Activated naive CD4-positive, alpha-beta T cell treated with anti-CD3 and anti-CD28 coated beads, Interleukin-2, amount 10 ng/mL, durations not matched to agents 7 days and 5 days (primary cell): ENCODE measurements around the gene CPSF7.

Experiments
- CTCF ChIA-PET: fragments of 350-600 bp; sonication (Branson Sonifier 250); formaldehyde crosslinking; loops from one replicate; lab custom pipeline; 2021; ENCODE audit warnings: antibody characterized with exemption; lab: Charles Lee
- DNase-seq: peaks from one replicate; pipeline ENCODE4 v3.0.0-alpha.2; 2020
- H3K27ac Mint-ChIP-seq: one replicate; pipeline ENCODE4 v1.8.0; 2021; ENCODE audit warnings: mild to moderate bottlenecking, moderate library complexity, mixed read lengths
- H3K27me3 Mint-ChIP-seq: one replicate; pipeline ENCODE4 v1.8.0; 2021; ENCODE audit warnings: mild to moderate bottlenecking, mixed read lengths
- H3K36me3 Mint-ChIP-seq: one replicate; pipeline ENCODE4 v1.8.0; 2021; ENCODE audit warnings: mixed read lengths
- H3K4me1 Mint-ChIP-seq: one replicate; pipeline ENCODE4 v1.8.0; 2021; ENCODE audit warnings: mixed read lengths
- H3K4me3 Mint-ChIP-seq: one replicate; pipeline ENCODE4 v1.8.0; 2021; ENCODE audit warnings: mild to moderate bottlenecking, moderate library complexity, mixed read lengths
- H3K9me3 Mint-ChIP-seq: one replicate; pipeline ENCODE4 v1.8.0; 2021; ENCODE audit warnings: mixed read lengths

Gene CPSF7

DNA sequence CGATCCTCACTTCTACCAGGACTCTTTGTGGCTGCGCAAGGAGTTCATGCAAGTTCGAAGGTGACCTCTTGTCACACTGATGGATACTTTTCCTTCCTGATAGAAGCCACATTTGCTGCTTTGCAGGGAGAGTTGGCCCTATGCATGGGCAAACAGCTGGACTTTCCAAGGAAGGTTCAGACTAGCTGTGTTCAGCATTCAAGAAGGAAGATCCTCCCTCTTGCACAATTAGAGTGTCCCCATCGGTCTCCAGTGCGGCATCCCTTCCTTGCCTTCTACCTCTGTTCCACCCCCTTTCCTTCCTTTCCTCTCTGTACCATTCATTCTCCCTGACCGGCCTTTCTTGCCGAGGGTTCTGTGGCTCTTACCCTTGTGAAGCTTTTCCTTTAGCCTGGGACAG is 61.1 kb downstream of the CPSF7 start:
- DNase-seq, result no peak
- H3K4me3 Mint-ChIP-seq, result no peak overlapping the region
- peaks cover 12% of the 10 kb centered on the region for H3K4me1 Mint-ChIP-seq
- CTCF ChIA-PET, result interaction anchor here (2.9 to 7.4 kb wide), 2 partner anchors 16 to 32 kb away, joined by 10 to 46 read pairs; no protein-coding TSS in a partner anchor
- H3K27me3 Mint-ChIP-seq, result no peaks in the 10 kb centered on the region
- peaks cover 56% of the 10 kb centered on the region for H3K36me3 Mint-ChIP-seq
- H3K27ac Mint-ChIP-seq, result no peak overlapping the region
- peaks cover 2% of the 10 kb centered on the region for H3K9me3 Mint-ChIP-seq

DNA sequence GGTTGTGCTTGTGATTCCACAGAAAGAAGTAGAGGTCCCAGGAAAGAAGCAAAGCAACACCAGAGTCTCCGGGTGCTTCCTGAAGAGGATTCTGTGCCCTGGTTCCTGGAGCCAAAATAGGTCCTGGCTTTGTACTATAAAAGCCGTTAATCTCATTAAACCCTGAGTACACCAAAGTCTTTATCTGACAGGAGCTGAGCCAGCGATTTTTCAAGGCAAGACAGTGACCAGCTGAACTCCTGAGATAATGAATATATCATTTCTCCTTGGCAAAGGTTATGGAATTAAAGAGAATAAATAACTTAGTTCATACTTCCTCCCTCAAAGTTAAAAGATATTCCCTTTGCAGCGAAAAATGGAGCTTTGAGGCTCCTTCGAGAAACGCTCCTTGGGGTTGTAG is 62.4 kb downstream of the CPSF7 start:
- DNase-seq, result no peak
- Mint-ChIP-seq H3K9me3 (no peaks in the 10 kb centered on the region), H3K27me3 (no peaks in the 10 kb centered on the region), H3K4me3 (no peak overlapping the region), H3K27ac (no peak overlapping the region), H3K4me1 (peaks cover 24% of the 10 kb centered on the region), H3K36me3 (peaks cover 58% of the 10 kb centered on the region)
- CTCF ChIA-PET, result interaction anchor here (1.0 to 7.4 kb wide), 3 partner anchors 11 to 31 kb away, joined by 3 to 46 read pairs (median 18); no protein-coding TSS in a partner anchor

DNA sequence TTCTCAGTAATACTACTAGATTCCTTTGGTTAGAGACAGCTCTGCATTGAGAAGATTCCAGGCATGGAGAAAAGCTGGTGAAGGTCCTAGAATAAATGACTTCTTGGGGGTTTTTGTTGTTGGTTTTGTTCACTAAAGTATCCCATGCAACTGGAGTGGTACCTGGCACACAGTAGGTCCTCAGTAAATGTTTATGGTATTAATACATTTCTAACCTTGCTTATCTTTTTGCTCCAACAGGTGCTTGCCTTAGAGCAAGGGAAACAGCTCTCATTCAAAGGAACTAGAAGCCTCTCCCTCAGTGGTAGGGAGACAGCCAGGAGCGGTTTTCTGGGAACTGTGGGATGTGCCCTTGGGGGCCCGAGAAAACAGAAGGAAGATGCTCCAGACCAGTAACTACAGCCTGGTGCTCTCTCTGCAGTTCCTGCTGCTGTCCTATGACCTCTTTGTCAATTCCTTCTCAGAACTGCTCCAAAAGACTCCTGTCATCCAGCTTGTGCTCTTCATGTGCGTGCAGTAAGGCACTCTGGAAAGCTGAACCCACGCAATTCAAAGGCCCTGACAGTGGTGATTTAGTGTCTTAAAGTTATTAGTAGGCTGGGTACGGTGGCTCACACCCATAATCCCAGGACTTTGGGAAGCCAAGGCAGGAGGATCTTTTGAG is 65.6 kb downstream of the CPSF7 start:
- Mint-ChIP-seq H3K36me3 (peaks cover 39% of the 10 kb centered on the region), H3K4me3 (peak overlapping the region; percentile 100), H3K4me1 (peaks cover 39% of the 10 kb centered on the region), H3K27me3 (no peaks in the 10 kb centered on the region), H3K27ac (no peak overlapping the region), H3K9me3 (no peaks in the 10 kb centered on the region)
- CTCF ChIA-PET, result interaction anchor here (0.6 to 6.1 kb wide), 6 partner anchors 20 to 321 kb away, joined by 3 to 48 read pairs (median 11); no protein-coding TSS in a partner anchor
- DNase-seq, result no peak

DNA sequence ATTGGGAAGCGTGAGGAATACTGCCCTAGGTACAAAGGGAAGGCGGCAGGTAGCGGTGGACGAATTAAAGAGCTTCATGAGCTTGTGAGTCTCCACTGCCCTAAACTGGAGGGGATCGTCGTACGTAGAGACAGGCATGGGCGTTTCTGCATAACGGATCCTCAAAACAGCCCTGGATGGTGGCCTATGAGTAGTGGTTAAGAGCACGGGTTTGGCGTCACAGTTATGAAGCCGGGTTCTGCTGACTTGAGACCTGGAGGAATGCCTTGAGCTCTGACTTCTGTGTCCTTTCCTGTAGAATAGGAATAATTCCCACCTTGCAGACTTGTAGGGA is 67.3 kb downstream of the CPSF7 start:
- CTCF ChIA-PET, result interaction anchor here (1.3 to 6.1 kb wide), 7 partner anchors 21 to 73 kb away, joined by 3 to 48 read pairs (median 7); partner anchors contain the start of genes DDB1, TKFC and TMEM216
- Mint-ChIP-seq H3K4me1 (peaks cover 45% of the 10 kb centered on the region), H3K27me3 (no peaks in the 10 kb centered on the region), H3K9me3 (no peaks in the 10 kb centered on the region), H3K27ac (peak overlapping the region; percentile 99), H3K4me3 (peak overlapping the region; percentile 100), H3K36me3 (peaks cover 29% of the 10 kb centered on the region)
- peak; percentile 60 for DNase-seq

DNA sequence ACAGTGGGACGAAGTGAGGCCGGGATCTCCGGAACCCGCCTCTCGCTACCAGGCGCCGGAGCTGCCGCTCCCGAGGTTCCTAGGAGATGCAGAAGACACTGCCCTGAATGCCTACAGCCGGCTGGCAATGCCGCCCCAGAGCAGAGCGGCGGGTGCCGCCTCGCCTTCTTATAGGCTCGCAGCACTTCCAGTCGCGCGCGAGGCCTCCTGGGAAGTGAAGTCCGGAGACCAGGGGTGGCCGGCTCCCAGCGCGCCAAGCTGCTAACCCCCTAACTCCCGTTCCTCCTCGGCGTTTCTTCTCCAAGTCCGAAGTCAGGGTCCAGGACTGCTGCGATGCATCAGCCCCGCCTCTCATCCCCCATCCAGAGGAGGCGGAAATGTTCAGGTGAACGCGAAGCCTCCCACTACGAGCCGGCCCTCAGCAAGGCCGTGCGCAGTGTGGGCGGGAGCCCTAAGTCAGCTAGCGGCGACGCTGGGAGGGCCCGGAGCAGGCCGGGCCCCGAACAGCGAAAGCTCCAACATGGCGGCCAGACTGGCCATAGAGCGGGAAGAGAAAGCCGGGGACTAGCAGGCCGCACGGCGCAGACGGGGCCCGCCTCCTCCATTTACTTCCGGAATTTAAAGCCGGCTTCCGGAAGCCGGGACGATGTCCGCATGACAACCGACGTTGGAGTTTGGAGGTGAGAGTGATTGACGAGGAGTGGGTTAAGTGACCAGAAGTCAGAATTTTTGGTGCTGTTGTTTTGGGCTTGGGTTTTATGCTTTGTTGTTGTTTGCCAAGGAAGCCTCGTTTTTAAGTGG is 67.8 kb downstream of the CPSF7 start, which contains the start of the genes CYB561A3 and TMEM138:
TSS of gene CYB561A3 (minus strand) at position 142 of the 801 bp plus-strand sequence. CDS start 5,169 bp downstream, outside the sequence.
TSS of gene TMEM138 (plus strand) at position 634 of the 801 bp plus-strand sequence. CDS start 2,017 bp downstream, outside the sequence.
- Mint-ChIP-seq H3K9me3 (no peaks in the 10 kb centered on the region), H3K27me3 (no peaks in the 10 kb centered on the region), H3K4me3 (peak within 1 kb of the TSS; percentile 100), H3K4me1 (peaks cover 49% of the 10 kb centered on the region), H3K36me3 (peaks cover 24% of the 10 kb centered on the region), H3K27ac (peak within 1 kb of the TSS; percentile 99)
- peak; percentile 95 for DNase-seq
- CTCF ChIA-PET, result interaction anchor here (1.1 to 6.1 kb wide), 9 partner anchors 20 to 73 kb away, joined by 3 to 48 read pairs (median 4); partner anchors contain the start of genes DDB1, TKFC and TMEM216

DNA sequence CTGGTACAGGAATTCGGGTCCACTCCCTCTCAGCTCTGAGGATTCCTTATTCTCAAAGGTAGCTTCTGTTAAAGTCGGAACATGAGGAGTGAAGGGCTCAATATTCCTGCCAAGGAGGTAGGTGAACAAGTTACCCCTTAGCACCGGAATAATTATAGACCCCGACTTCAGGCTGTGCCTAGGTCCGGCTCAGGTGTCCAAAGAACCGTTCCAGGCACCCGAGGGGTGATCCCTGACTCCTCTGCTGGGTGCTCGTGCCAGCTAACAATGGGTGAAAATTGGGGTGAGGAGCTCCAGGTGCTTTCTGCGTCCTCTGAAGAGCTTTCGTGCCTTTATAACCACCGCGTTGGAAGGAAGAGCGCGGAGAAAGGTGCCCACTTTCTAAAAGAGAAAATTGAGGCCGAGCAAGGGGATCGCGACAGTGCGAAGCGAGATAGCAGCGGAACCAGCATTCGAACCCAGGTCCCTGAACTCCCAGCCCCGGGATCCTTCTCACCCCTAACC is 68.5 kb downstream of the CPSF7 start:
- H3K9me3 Mint-ChIP-seq, result no peaks in the 10 kb centered on the region
- peak overlapping the region; percentile 99 for H3K27ac Mint-ChIP-seq
- peaks cover 18% of the 10 kb centered on the region for H3K36me3 Mint-ChIP-seq
- DNase-seq, result no peak
- H3K4me3 Mint-ChIP-seq, result peak overlapping the region; percentile 100
- peaks cover 51% of the 10 kb centered on the region for H3K4me1 Mint-ChIP-seq
- no peaks in the 10 kb centered on the region for H3K27me3 Mint-ChIP-seq
- CTCF ChIA-PET, result interaction anchor here (1.1 to 6.1 kb wide), 6 partner anchors 22 to 65 kb away, joined by 3 to 48 read pairs (median 5); partner anchors contain the start of genes DDB1 and TKFC

DNA sequence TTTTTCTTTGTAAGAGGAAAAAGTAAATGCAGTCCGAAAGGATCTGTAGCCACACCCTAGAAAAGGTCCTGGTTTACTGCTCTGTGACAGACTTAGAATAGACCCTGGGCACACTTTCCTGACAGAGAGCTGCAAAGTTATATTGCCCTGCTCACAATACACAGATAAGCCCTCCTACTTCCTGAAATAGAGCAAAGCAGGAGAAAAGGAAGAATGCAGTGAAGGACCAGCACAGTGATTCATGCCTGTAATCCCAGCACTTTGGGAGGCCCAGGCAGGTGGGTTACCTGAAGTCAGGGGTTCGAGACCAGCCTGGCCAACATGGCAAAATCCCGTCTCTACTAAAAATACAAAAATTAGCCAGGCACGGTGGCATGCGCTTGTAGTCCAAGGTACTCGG is 70.3 kb downstream of the CPSF7 start:
- H3K4me1 Mint-ChIP-seq, result peaks cover 53% of the 10 kb centered on the region
- H3K27ac Mint-ChIP-seq, result peak overlapping the region; percentile 49
- CTCF ChIA-PET, result interaction anchor here (0.9 to 6.1 kb wide), 2 partner anchors 23 to 26 kb away, joined by 4 to 48 read pairs; no protein-coding TSS in a partner anchor
- DNase-seq, result no peak
- H3K27me3 Mint-ChIP-seq, result no peaks in the 10 kb centered on the region
- H3K4me3 Mint-ChIP-seq, result peak overlapping the region; percentile 100
- H3K36me3 Mint-ChIP-seq, result peaks cover 18% of the 10 kb centered on the region
- H3K9me3 Mint-ChIP-seq, result no peaks in the 10 kb centered on the region

DNA sequence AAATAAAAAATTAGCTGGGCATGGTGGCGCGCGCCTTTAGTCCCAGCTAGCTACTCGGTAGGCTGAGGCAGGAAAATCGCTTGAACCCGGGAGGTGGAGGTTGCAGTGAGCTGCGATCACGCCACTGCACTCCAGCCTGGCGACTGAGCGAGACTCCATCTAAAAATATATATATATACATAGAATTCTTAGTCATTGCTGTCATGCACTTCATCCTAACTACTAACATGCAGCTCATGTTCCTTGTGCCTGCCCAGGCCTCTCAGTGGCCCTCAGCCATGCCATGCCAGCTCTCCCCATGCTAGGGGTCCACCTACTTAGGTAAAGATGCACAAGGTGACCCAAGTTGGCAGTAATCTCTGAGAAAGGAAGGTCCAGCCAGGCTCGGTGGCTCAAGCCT is 71.2 kb downstream of the CPSF7 start:
- CTCF ChIA-PET, result interaction anchor here (6.1 kb wide), 1 partner anchor 22 kb away, joined by 48 read pairs; no protein-coding TSS in a partner anchor
- H3K27me3 Mint-ChIP-seq, result no peaks in the 10 kb centered on the region
- peaks cover 48% of the 10 kb centered on the region for H3K4me1 Mint-ChIP-seq

DNA sequence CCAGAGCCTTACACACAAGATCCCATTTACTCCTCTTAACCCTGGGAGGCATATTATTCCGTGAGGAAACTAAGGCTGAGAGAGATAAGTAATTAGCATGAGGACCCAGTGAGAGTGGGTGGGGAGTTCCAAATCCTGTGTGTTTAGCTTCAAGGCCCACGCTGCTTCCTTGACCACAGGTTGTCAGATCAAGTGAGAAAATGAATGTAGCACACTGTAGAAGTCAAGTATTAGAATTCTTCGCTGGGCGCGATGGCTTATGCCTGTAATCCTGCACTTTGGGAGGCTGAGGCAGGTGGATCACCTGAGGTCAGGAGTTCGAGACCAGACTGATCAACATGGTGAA is 71.9 kb downstream of the CPSF7 start:
- no peak for DNase-seq
- CTCF ChIA-PET, result interaction anchor here (0.7 to 6.1 kb wide), 4 partner anchors 21 to 28 kb away, joined by 3 to 48 read pairs (median 5); no protein-coding TSS in a partner anchor
- no peaks in the 10 kb centered on the region for H3K27me3 Mint-ChIP-seq
- no peaks in the 10 kb centered on the region for H3K9me3 Mint-ChIP-seq
- H3K4me1 Mint-ChIP-seq, result peaks cover 41% of the 10 kb centered on the region
- H3K27ac Mint-ChIP-seq, result no peak overlapping the region
- H3K36me3 Mint-ChIP-seq, result peaks cover 21% of the 10 kb centered on the region
- H3K4me3 Mint-ChIP-seq, result no peak overlapping the region

More for the DNA sequence above, 71.2 kb downstream of the CPSF7 start:
- H3K36me3 Mint-ChIP-seq, result peaks cover 19% of the 10 kb centered on the region
- H3K27ac Mint-ChIP-seq, result no peak overlapping the region
- H3K9me3 Mint-ChIP-seq, result no peaks in the 10 kb centered on the region
- no peak overlapping the region for H3K4me3 Mint-ChIP-seq
- no peak for DNase-seq

DNA sequence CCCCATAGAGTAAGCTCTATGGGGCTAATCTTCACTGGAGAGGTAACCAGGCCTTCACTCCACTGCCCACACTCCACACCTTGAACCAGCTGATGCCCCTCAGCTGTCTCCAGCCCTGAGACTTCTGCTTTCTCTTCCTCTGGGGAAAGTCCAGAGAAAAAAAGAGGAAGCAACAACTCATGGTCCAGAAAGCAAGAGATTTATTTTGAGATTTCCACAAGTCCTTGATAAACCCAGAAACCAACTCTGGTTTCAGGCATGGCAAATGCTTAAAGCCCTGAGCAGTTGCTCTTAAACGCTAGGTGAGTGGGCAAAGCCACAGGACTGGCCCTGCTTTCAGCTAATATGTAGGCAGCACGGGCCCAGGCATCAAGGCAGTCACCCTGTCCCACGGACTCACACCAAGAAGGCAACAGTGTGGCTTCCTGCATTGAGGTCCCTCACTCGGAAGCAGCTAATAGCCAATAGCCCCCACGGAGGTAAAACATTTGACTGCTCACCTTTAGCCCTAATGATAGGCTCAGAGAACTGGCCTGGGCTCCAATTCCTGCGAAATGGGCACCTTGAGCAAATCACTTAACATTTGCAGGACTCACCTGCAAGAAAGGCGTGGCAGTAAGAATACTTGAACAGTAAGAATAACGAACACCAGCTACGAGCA is 72.4 kb downstream of the CPSF7 start:
- Mint-ChIP-seq H3K9me3 (no peaks in the 10 kb centered on the region), H3K36me3 (peaks cover 22% of the 10 kb centered on the region), H3K27ac (no peak overlapping the region), H3K4me3 (no peak overlapping the region), H3K27me3 (no peaks in the 10 kb centered on the region), H3K4me1 (peaks cover 35% of the 10 kb centered on the region)
- CTCF ChIA-PET, result interaction anchor here (0.7 to 2.5 kb wide), 4 partner anchors 21 to 103 kb away, joined by 3 to 7 read pairs (median 4); no protein-coding TSS in a partner anchor
- DNase-seq, result no peak

DNA sequence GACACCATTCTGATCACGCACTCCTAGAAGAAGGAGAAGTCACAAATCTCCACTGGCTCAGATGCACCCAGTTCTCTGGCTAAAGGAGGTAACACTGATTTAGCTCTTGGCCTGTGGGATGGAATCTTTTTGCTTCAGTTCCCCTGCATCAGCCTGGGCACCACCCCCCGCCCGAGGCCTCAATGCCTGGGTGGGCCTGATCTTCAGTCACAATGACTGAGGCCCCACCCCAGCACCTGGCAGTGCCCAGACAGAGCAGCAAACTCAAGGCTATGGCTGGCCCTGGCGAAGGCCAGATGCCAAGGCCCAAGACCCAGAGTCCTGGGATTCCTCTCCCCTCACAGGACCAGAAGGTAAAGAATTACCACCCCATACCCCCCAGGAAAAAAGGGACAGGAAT is 73.1 kb downstream of the CPSF7 start:
- no peak for DNase-seq
- Mint-ChIP-seq H3K9me3 (no peaks in the 10 kb centered on the region), H3K4me3 (no peak overlapping the region), H3K36me3 (peaks cover 19% of the 10 kb centered on the region), H3K4me1 (peaks cover 33% of the 10 kb centered on the region), H3K27ac (no peak overlapping the region), H3K27me3 (no peaks in the 10 kb centered on the region)
- CTCF ChIA-PET, result interaction anchor here (1.1 to 3.4 kb wide), 5 partner anchors 11 to 102 kb away, joined by 3 to 18 read pairs (median 3); no protein-coding TSS in a partner anchor

DNA sequence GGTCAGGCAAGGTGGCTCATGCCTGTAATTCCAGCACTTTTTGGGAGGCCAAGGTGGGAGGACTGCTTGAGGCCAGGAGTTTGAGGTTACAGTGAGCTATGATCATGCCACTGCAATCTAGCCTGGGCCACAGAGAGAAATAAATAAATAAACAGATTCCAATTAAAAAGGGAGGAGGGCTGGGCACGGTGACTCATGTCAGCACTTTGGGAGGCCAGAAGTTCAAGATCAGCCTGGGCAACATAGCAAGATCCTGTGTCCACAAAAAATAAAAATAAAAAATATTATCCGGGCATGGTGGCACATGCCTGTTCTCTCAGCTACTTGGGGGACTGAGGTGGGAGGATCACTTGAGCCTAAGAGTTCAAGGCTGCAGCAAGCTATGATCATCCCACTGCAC is 75.6 kb downstream of the CPSF7 start:
- Mint-ChIP-seq H3K9me3 (no peaks in the 10 kb centered on the region), H3K4me1 (peaks cover 14% of the 10 kb centered on the region), H3K27me3 (no peaks in the 10 kb centered on the region), H3K36me3 (peaks cover 23% of the 10 kb centered on the region), H3K4me3 (no peak overlapping the region), H3K27ac (no peak overlapping the region)
- no peak for DNase-seq
- CTCF ChIA-PET, result interaction anchor here (0.8 to 3.4 kb wide), 4 partner anchors 18 to 81 kb away, joined by 3 to 18 read pairs (median 4); no protein-coding TSS in a partner anchor
